Prostate gland (tissue), 2 donors: ENCODE results near the gene OTX2. TPM values are rescaled to one million over a fixed set of nuclear protein-coding genes. Genes with fewer than 3 reads are reported as not detected.

ENCODE experiments used
- DNase-seq: peaks from one replicate; pipeline ENCODE4 v3.0.0-alpha.2; 2019; ENCODE audit warnings: low spot score
- H3K27ac ChIP-seq, 2 donors: fragments of 200-600 bp; sonication (generic); 2 replicates each; pipeline ENCODE4 v1.5.1; 2017 to 2019
- H3K27me3 ChIP-seq: fragments of 200-600 bp; sonication (generic); replicated peaks from 2 replicates; pipeline ENCODE4 v1.5.1; 2019; ENCODE audit not compliant: insufficient read depth
- H3K36me3 ChIP-seq, 2 donors: fragments of 200-600 bp; sonication (generic); 1 replicate in 1 of 2; 2 replicates in 1 of 2; pipeline versions ENCODE4 v1.5.1 to v1.8.1; 2017 to 2019
- H3K4me1 ChIP-seq: fragments of 200-600 bp; sonication (generic); replicated peaks from 2 replicates; pipeline ENCODE4 v1.5.1; 2019
- H3K4me3 ChIP-seq, 2 donors: fragments of 200-600 bp; sonication (generic); 2 replicates each; pipeline ENCODE4 v1.5.1; 2017 to 2019
- H3K9me3 ChIP-seq: fragments of 200-600 bp; sonication (generic); 2 replicates; pipeline ENCODE4 v1.5.1; 2017
- POLR2A ChIP-seq: fragments of 450-650 bp; IDR thresholded peaks from one replicate; pipeline ENCODE4 v1.6.1; 2016; ENCODE audit warnings: antibody characterized with exemption, mild to moderate bottlenecking
- POLR2AphosphoS5 ChIP-seq: sonication (generic); formaldehyde crosslinking; IDR thresholded peaks from one replicate; pipeline ENCODE4 v1.6.1; 2017; ENCODE audit warnings: antibody characterized with exemption
- WGBS: methylation state at CpG from one replicate; pipeline ENCODE4 v1.1.5; 2018; 5-methylcytosine and 5-hydroxymethylcytosine counted together
- intact Hi-C: fragments of 100-400 bp; cut with DNase I; formaldehyde crosslinking; loops from one replicate; pipeline ENCODE4 v1.14.2; 2022
- small RNA-seq, 2 donors: library from RNA; depleted of rRNA; stranded (forward); fragments of <200 nt; gene quantifications; one replicate each; pipeline ENCODE3, GENCODE V24; 2016
- total RNA-seq, 2 donors: library from RNA; depleted of rRNA; stranded (reverse); fragments of >200 nt; gene quantifications; one replicate each; pipeline ENCODE4 v1.1.0, GENCODE V29; 2016
- TF ChIP-seq, protein P1 (sequence below), 4 experiments: fragments of 200-600 bp in 2 of 4; fragments of 450-650 bp in 2 of 4; sonication (generic) in 2 of 4; IDR thresholded peaks; 1 replicate in 3 of 4; 2 replicates in 1 of 4; pipeline ENCODE4 v1.5.1; 2016 to 2019; ENCODE audit warnings: antibody characterized with exemption in 4 of 4, mild to moderate bottlenecking in 2 of 4, moderate library complexity in 2 of 4

OTX2 gene
- total RNA-seq, 2 donors from 2014 or later, result not detected

DNA sequence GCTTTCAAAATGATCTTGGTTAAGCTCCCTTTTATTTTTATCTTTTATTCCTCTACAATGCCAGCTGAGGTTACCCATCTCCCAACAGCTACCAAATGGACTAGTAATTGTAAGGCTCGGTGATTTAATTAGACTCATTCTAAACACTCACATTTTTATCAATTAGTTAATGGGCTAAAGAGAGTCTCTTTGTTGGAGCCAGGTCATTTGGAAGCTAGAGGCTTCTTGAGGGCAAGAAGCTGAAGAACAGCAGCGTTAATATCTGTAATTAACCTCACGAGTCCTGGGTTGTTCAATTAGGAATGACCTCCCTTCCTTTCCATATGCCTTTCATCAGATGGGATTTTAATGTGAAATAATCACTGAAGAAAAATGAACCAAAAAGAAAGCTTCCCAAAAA, 56.9 kb downstream of the OTX2 start:
- Histone ChIP-seq H3K9me3 (no peaks in the 10 kb centered on the region), H3K4me3 (no peak overlapping the region), H3K36me3 (no peaks in the 10 kb centered on the region), H3K4me1 (no peaks in the 10 kb centered on the region), H3K27me3 (no peaks in the 10 kb centered on the region), H3K27ac (no peak overlapping the region)
- 68% methylated on average over 3 of the region's 3 CpGs for WGBS
- intact Hi-C loops, result no loop called here
- DNase-seq, result no peak
- TF ChIP-seq, protein P1, sequence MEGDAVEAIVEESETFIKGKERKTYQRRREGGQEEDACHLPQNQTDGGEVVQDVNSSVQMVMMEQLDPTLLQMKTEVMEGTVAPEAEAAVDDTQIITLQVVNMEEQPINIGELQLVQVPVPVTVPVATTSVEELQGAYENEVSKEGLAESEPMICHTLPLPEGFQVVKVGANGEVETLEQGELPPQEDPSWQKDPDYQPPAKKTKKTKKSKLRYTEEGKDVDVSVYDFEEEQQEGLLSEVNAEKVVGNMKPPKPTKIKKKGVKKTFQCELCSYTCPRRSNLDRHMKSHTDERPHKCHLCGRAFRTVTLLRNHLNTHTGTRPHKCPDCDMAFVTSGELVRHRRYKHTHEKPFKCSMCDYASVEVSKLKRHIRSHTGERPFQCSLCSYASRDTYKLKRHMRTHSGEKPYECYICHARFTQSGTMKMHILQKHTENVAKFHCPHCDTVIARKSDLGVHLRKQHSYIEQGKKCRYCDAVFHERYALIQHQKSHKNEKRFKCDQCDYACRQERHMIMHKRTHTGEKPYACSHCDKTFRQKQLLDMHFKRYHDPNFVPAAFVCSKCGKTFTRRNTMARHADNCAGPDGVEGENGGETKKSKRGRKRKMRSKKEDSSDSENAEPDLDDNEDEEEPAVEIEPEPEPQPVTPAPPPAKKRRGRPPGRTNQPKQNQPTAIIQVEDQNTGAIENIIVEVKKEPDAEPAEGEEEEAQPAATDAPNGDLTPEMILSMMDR (IDR thresholded peaks at IDR 0.05), result no peak
- TF ChIP-seq POLR2AphosphoS5, result no peak
- no peak for TF ChIP-seq POLR2A

- Histone ChIP-seq H3K4me3 (no peak overlapping the region), H3K27me3 (no peaks in the 10 kb centered on the region), H3K9me3 (no peaks in the 10 kb centered on the region), H3K27ac (no peak overlapping the region), H3K4me1 (no peaks in the 10 kb centered on the region), H3K36me3 (no peaks in the 10 kb centered on the region)
- TF ChIP-seq POLR2AphosphoS5, result no peak
- DNase-seq, result no peak
- intact Hi-C loops, result no loop called here
- WGBS, result 88% methylated on average over 7 of the region's 7 CpGs
Measured at GRCh38 chr14:56752428-56752827, 57.9 kb downstream of the OTX2 start.

- no peak for DNase-seq
- Histone ChIP-seq H3K27me3 (no peaks in the 10 kb centered on the region), H3K27ac (no peak overlapping the region), H3K4me3 (no peak overlapping the region), H3K36me3 (no peaks in the 10 kb centered on the region), H3K4me1 (no peaks in the 10 kb centered on the region), H3K9me3 (no peaks in the 10 kb centered on the region)
- intact Hi-C loops, result no loop called here
- 65% methylated on average over 2 of the region's 2 CpGs for WGBS
- TF ChIP-seq, protein P1 (IDR thresholded peaks at IDR 0.05), result no peak
- TF ChIP-seq POLR2A (no peak), POLR2AphosphoS5 (no peak)
Measured at GRCh38 chr14:56751471-56751870, 58.8 kb downstream of the OTX2 start.

Small RNA genes within 50 kb of the gene (small RNA-seq; reads per million reads assigned to genes)
- gene RN7SL461P (0 reads per million in 2 donors), gene RNU6-1204P (0 reads per million in 2 donors)

Other genes with a start within 250 kb of the OTX2 start
- 10 to 100 TPM; 12.1 to 22.6 TPM for gene TMEM260, start 230.7 kb downstream of the OTX2 start, total RNA-seq